ENCODE measurements around the gene TSPAN4. TPM values are rescaled to one million over a fixed set of nuclear protein-coding genes. Genes with fewer than 3 reads are reported as not detected.

The TSPAN4 gene
- total and polyA plus RNA-seq, 3 donors from 2014 or later = 47.2 to 87.0 (median 49.1) TPM

DNA sequence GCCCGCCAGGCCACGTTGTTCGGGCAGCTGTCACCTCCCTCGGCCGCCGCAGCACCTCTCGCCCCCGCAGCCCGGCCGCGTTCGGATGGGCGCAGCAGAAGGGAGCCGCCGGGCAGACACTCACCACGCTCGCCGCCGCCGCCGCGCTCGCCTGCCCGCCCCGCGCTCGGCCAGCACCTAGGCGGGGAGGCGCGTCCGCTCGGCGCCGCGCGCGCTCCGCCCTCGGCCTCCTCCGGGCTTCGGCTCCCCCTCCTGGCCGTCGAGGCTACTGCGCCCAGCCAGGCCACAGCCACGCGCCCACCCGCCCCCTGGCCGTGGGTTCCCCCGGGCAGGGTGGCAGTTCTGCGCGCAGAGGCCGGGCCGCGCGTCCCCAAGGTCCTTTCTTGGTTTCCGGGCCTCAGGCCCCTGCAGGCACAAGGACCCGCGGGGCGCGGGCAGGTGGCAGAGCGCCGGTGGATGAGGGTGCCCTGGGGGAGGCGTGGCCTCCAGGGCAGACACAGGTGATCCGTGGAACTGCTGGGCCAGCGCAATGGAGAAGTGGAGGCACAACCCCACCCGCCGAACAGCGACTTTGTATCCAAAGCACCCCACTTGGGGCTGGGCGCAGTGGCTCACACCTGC lies 44.4 kb upstream of the TSPAN4 start, which contains the start of gene SLC25A22:
Gene SLC25A22 (minus strand): TSS at position 189 of the 621 bp plus-strand sequence. CDS start 3,275 bp downstream, outside the sequence.
- intact Hi-C loops (cut with DNase I; ENCODE audit: low total_unique reads) = no loop called here
- 3% methylated on average over 63 of the region's 69 CpGs; no CpG with 5 or more reads in 1 of the 2 donors for WGBS, 2 donors
- H3K4me1 ChIP-seq = peaks cover 27% of the 10 kb centered on the region
- peak within 1 kb of the TSS; percentile 64 to 83 for H3K27ac ChIP-seq
- DNase-seq = peak; percentile 85
- H3K9me3 ChIP-seq = no peaks in the 10 kb centered on the region
- TF ChIP-seq, protein P1, sequence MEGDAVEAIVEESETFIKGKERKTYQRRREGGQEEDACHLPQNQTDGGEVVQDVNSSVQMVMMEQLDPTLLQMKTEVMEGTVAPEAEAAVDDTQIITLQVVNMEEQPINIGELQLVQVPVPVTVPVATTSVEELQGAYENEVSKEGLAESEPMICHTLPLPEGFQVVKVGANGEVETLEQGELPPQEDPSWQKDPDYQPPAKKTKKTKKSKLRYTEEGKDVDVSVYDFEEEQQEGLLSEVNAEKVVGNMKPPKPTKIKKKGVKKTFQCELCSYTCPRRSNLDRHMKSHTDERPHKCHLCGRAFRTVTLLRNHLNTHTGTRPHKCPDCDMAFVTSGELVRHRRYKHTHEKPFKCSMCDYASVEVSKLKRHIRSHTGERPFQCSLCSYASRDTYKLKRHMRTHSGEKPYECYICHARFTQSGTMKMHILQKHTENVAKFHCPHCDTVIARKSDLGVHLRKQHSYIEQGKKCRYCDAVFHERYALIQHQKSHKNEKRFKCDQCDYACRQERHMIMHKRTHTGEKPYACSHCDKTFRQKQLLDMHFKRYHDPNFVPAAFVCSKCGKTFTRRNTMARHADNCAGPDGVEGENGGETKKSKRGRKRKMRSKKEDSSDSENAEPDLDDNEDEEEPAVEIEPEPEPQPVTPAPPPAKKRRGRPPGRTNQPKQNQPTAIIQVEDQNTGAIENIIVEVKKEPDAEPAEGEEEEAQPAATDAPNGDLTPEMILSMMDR (IDR thresholded peaks at IDR 0.05) = peak; percentile 85 to 89 (median 86)
- no peak for TF ChIP-seq POLR2A (IDR thresholded peaks at IDR 0.05)
- no peaks in the 10 kb centered on the region for H3K27me3 ChIP-seq
- no peaks in the 10 kb centered on the region for H3K36me3 ChIP-seq (ENCODE audit: low read depth, missing control alignments)
- H3K4me3 ChIP-seq = peak within 1 kb of the TSS; percentile 62 to 76

DNA sequence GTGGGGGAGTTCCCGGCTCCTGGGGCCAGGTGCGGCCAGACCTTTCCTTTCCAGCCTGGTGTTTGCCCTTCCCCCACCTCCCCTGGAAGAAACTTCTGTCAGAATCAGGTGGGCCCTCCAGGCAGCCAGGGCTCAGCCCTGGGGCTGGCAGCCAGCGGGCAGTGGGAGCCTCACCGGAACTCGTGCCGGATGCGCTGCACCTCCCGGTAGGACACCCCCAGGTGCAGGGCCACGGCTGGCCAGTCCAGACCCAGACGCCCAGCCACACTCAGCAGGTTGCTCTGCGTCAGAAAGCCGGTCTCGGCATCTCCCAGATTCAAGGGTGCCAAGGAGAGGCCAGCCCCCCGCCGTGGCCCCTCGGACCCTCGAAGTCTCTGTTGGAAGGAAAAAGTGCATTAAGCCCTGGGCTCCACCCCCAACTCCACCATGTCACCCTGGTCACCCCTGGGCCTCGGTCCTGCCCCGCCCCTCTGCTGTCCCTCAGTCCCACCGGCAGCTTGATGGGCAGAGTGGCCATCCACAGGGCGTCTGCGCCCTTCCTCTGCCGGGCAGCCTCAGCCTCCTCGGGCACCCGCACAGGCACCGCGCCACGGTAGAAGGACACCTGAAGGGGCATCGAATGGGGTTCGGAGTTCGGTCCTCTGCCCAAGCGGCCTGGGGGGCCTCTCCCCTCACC lies 42.9 kb upstream of the TSPAN4 start:
- intact Hi-C loops (cut with DNase I; ENCODE audit: low total_unique reads) = no loop called here
- H3K27ac ChIP-seq = no peak overlapping the region
- H3K27me3 ChIP-seq = no peaks in the 10 kb centered on the region
- 91 to 94% methylated on average over 23 to 32 of the region's 32 CpGs for WGBS, 2 donors
- no peak for DNase-seq
- H3K4me3 ChIP-seq = no peak overlapping the region
- peaks cover 36% of the 10 kb centered on the region for H3K4me1 ChIP-seq
- no peaks in the 10 kb centered on the region for H3K9me3 ChIP-seq
- TF ChIP-seq, protein P1 (IDR thresholded peaks at IDR 0.05) = no peak
- TF ChIP-seq POLR2A (IDR thresholded peaks at IDR 0.05) = no peak
- H3K36me3 ChIP-seq (ENCODE audit: low read depth, missing control alignments) = no peaks in the 10 kb centered on the region

DNA sequence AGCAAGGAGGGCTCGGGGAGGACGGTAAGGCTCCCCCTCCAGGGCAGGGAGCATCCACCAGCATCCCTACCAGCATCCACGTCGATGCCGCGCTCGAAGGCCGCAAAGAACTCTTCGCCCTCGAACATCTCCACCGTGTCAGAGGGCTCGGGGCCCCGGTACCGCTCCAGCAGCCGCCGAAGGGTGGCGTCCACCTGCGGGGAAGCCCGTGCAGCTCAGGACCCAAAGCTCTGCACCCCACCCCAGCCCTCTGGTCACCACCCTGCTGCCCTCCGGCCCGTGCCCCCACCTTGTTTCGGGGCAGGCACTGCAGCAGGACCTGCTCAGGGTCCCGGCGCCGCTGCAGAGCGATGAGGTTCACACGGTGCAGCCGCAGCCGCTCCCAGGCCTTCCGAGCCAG lies 42.2 kb upstream of the TSPAN4 start:
- intact Hi-C loops (cut with DNase I; ENCODE audit: low total_unique reads) = no loop called here

DNA sequence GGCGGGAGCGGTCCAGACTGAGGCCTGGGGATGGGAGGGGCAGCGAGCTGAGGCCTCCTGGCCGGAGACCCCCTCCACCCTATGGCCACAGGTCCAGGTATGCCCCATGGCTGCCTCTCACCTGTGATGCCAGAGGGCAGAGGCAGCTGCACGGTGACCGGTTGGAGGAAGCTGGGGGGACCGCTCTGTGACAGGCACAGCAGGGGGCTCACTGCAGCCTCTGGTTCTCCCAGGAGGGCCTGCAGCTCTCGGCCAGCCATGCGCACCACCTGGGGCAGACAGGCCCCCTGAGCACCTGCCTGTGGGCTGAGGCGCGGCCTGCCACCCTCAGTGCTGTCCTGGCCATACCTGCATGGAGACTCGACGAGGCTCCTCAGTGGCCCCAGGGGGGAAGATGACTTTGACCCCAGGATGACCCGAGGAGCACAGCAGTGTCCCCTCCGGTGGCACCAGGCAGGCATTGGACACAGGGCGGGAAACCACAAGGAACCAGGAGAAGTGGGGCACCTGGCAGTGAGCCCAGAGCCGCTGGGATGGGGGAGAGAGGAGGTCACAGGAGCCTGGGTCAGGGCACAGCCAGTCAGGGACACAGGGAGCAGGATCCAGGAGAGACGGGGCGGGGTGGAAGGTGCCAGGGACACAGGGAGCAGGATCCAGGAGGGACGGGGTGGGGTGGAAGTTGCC lies 41.4 kb upstream of the TSPAN4 start:
- Histone ChIP-seq H3K36me3 (ENCODE audit: low read depth, missing control alignments) (no peaks in the 10 kb centered on the region), H3K4me1 (peaks cover 28% of the 10 kb centered on the region), H3K4me3 (no peak overlapping the region), H3K27me3 (no peaks in the 10 kb centered on the region), H3K27ac (no peak overlapping the region), H3K9me3 (no peaks in the 10 kb centered on the region)
- 90 to 93% methylated on average over 9 to 20 of the region's 20 CpGs for WGBS, 2 donors
- DNase-seq = no peak
- TF ChIP-seq POLR2A (IDR thresholded peaks at IDR 0.05) = no peak
- TF ChIP-seq, protein P1 (IDR thresholded peaks at IDR 0.05) = no peak
- intact Hi-C loops (cut with DNase I; ENCODE audit: low total_unique reads) = no loop called here

More for the DNA sequence above, 42.2 kb upstream of the TSPAN4 start:
- no peaks in the 10 kb centered on the region for H3K36me3 ChIP-seq (ENCODE audit: low read depth, missing control alignments)
- DNase-seq = no peak
- no peak for TF ChIP-seq POLR2A (IDR thresholded peaks at IDR 0.05)
- TF ChIP-seq, protein P1 (IDR thresholded peaks at IDR 0.05) = no peak
- no peaks in the 10 kb centered on the region for H3K9me3 ChIP-seq
- H3K4me1 ChIP-seq = peaks cover 30% of the 10 kb centered on the region
- 93 to 94% methylated on average over 12 to 30 of the region's 30 CpGs for WGBS, 2 donors
- H3K4me3 ChIP-seq = no peak overlapping the region
- H3K27me3 ChIP-seq = no peaks in the 10 kb centered on the region
- no peak overlapping the region for H3K27ac ChIP-seq

All from testis (tissue), 3 donors.